CD4-positive, alpha-beta T cell (primary cell): ENCODE data around the gene SLC2A10. TPM values are rescaled to one million over a fixed set of nuclear protein-coding genes. Genes with fewer than 3 reads are reported as not detected.

Experiments used
- ATAC-seq: fragments of 200-7000 bp; cut with Tn5 transposase; one replicate; pipeline ENCODE4 v1.10.0; 2022; ENCODE audit warnings: mild to moderate bottlenecking; ENCODE audit not compliant: poor library complexity
- CTCF ChIA-PET: fragments of 350-600 bp; sonication (Branson Sonifier 250); formaldehyde crosslinking; loops from one replicate; lab custom pipeline; 2021; ENCODE audit warnings: antibody characterized with exemption, inconsistent platforms; lab: Charles Lee
- POLR2A ChIA-PET: fragments of 350-600 bp; sonication (Branson Sonifier 250); formaldehyde crosslinking; loops from one replicate; lab custom pipeline; 2021; ENCODE audit warnings: antibody characterized with exemption, inconsistent platforms; lab: Charles Lee
- DNase-seq, 14 experiments: peaks; one replicate each; pipeline ENCODE4 v3.0.0-alpha.2; 2013 to 2020; ENCODE audit warnings: mixed read lengths in 2 of 14
- H3K27ac ChIP-seq, 2 donors: one replicate each; pipeline versions ENCODE4 v1.5.1 to v1.7.0; 2013; ENCODE audit warnings: low read length in 2 of 2, low read depth in 1 of 2, mild to moderate bottlenecking in 1 of 2
- H3K27me3 ChIP-seq, 2 experiments: 1 replicate in 1 of 2; 2 replicates in 1 of 2; pipeline versions ENCODE4 v1.6.1 to v1.7.0; 2013; ENCODE audit warnings: low read length in 2 of 2, control low read depth in 1 of 2, mild to moderate bottlenecking in 1 of 2, moderate library complexity in 1 of 2; ENCODE audit not compliant: insufficient read depth in 2 of 2, control insufficient read depth in 1 of 2
- H3K36me3 ChIP-seq: one replicate; pipeline ENCODE4 v1.6.1; 2013; ENCODE audit warnings: low read length, control low read depth; ENCODE audit not compliant: insufficient read depth
- H3K4me1 ChIP-seq: one replicate; pipeline ENCODE4 v1.6.1; 2013; ENCODE audit warnings: low read length, control low read depth; ENCODE audit not compliant: insufficient read depth
- H3K4me3 ChIP-seq: one replicate; pipeline ENCODE4 v1.5.1; 2013; ENCODE audit warnings: mild to moderate bottlenecking, low read length, moderate library complexity
- H3K9me3 ChIP-seq, 2 experiments: 1 replicate in 1 of 2; 2 replicates in 1 of 2; pipeline versions ENCODE4 v1.6.1 to v1.7.0; 2013; ENCODE audit warnings: low read length in 2 of 2, mild to moderate bottlenecking in 2 of 2, control low read depth in 1 of 2, moderate library complexity in 1 of 2; ENCODE audit not compliant: control insufficient read depth in 1 of 2, insufficient read depth in 1 of 2
- H3K27ac Mint-ChIP-seq: one replicate; pipeline ENCODE4 v1.8.0; 2020; ENCODE audit warnings: mixed read lengths
- H3K27me3 Mint-ChIP-seq: one replicate; pipeline ENCODE4 v1.8.0; 2021; ENCODE audit warnings: mixed read lengths
- H3K36me3 Mint-ChIP-seq: one replicate; pipeline ENCODE4 v1.8.0; 2021; ENCODE audit warnings: low read depth, mixed read lengths
- H3K4me1 Mint-ChIP-seq: one replicate; pipeline ENCODE4 v1.8.0; 2021; ENCODE audit warnings: low read depth, mixed read lengths
- H3K4me3 Mint-ChIP-seq: one replicate; pipeline ENCODE4 v1.8.0; 2020; ENCODE audit warnings: mild to moderate bottlenecking, mixed read lengths
- H3K9me3 Mint-ChIP-seq: one replicate; pipeline ENCODE4 v1.8.0; 2020; ENCODE audit warnings: mixed read lengths
- CTCF ChIP-seq: fragments of 200-600 bp; IDR thresholded peaks from one replicate; pipeline ENCODE4 v1.8.0; 2022; ENCODE audit warnings: antibody characterized with exemption, mild to moderate bottlenecking
- intact Hi-C, 2 experiments: fragments of 100-400 bp; cut with DNase I in 1 of 2; cut with micrococcal nuclease in 1 of 2; formaldehyde crosslinking; loops; one replicate each; pipeline versions ENCODE4 v1.15.1 to v1.9.0; 2023 to 2025; cut with DNase I, micrococcal nuclease
- total RNA-seq, 174 experiments: library from RNA in 2 of 174; stranded (reverse) in 2 of 174; gene quantifications; one replicate each; pipeline ENCODE4 v1.2.3 and lab custom pipeline; 2021 to 2026

The SLC2A10 gene
- total RNA-seq, 2 experiments from 2014 or later = not detected

GRCh38 chr20:46761566-46761965 lies 52.1 kb downstream of the SLC2A10 start:
- ChIA-PET CTCF (no interaction called here), POLR2A (no interaction called here)
- H3K9me3 ChIP-seq = no peaks in the 10 kb centered on the region
- Mint-ChIP-seq H3K4me3 (no peak overlapping the region), H3K4me1 (peaks cover 5% of the 10 kb centered on the region), H3K9me3 (no peaks in the 10 kb centered on the region), H3K36me3 (no peaks in the 10 kb centered on the region), H3K27ac (no peak overlapping the region), H3K27me3 (peaks cover 21% of the 10 kb centered on the region)
- peaks cover 0 to 3% of the 10 kb centered on the region in 2 experiments for H3K27me3 ChIP-seq
- peaks cover 9% of the 10 kb centered on the region for H3K4me1 ChIP-seq
- no peak overlapping the region for H3K27ac ChIP-seq
- TF ChIP-seq CTCF = no peak
- ATAC-seq (no peak), DNase-seq (no peak)
- H3K36me3 ChIP-seq = no peaks in the 10 kb centered on the region
- H3K4me3 ChIP-seq = no peak overlapping the region
- intact Hi-C loops = no loop called here

GRCh38 chr20:46764068-46764467 lies 54.6 kb downstream of the SLC2A10 start:
- intact Hi-C loops = no loop called here
- H3K4me1 Mint-ChIP-seq = no peaks in the 10 kb centered on the region
- no peak for TF ChIP-seq CTCF
- H3K4me3 Mint-ChIP-seq = no peak overlapping the region
- H3K4me1 ChIP-seq = no peaks in the 10 kb centered on the region
- no peak overlapping the region for H3K4me3 ChIP-seq
- no peak overlapping the region for H3K27ac Mint-ChIP-seq
- ChIA-PET CTCF (no interaction called here), POLR2A (no interaction called here)
- no peaks in the 10 kb centered on the region for H3K9me3 ChIP-seq
- H3K27ac ChIP-seq = no peak overlapping the region
- no peaks in the 10 kb centered on the region for H3K36me3 Mint-ChIP-seq
- no peaks in the 10 kb centered on the region for H3K36me3 ChIP-seq
- H3K9me3 Mint-ChIP-seq = no peaks in the 10 kb centered on the region
- no peak for ATAC-seq
- no peak for DNase-seq
- H3K27me3 ChIP-seq = peaks cover 0 to 3% of the 10 kb centered on the region in 2 experiments
- peaks cover 25% of the 10 kb centered on the region for H3K27me3 Mint-ChIP-seq

- DNase-seq (no peak), ATAC-seq (no peak)
- H3K36me3 Mint-ChIP-seq = no peaks in the 10 kb centered on the region
- peaks cover 32% of the 10 kb centered on the region for H3K27me3 Mint-ChIP-seq
- H3K4me3 Mint-ChIP-seq = no peak overlapping the region
- H3K27ac Mint-ChIP-seq = no peak overlapping the region
- POLR2A ChIA-PET = no interaction called here
- no peak overlapping the region for H3K4me3 ChIP-seq
- no peaks in the 10 kb centered on the region for H3K9me3 ChIP-seq
- peaks cover 0 to 3% of the 10 kb centered on the region in 2 experiments for H3K27me3 ChIP-seq
- intact Hi-C loops = no loop called here
- H3K4me1 ChIP-seq = no peaks in the 10 kb centered on the region
- no peaks in the 10 kb centered on the region for H3K4me1 Mint-ChIP-seq
- CTCF ChIA-PET = no interaction called here
- H3K27ac ChIP-seq = no peak overlapping the region
- no peak for TF ChIP-seq CTCF
- no peaks in the 10 kb centered on the region for H3K9me3 Mint-ChIP-seq
- H3K36me3 ChIP-seq = no peaks in the 10 kb centered on the region
Observed at GRCh38 chr20:46765506-46766120, 56.2 kb downstream of the SLC2A10 start.
